Mesodermal cell (in vitro differentiated cells): ENCODE data around the gene B3GNT9.

Experiments used
- H3K27ac ChIP-seq: 2 replicates; pipeline ENCODE4 v1.7.0; 2013; ENCODE audit warnings: mild to moderate bottlenecking, low read depth, low read length, moderate library complexity; ENCODE audit not compliant: severe bottlenecking
- H3K36me3 ChIP-seq: 2 replicates; pipeline ENCODE4 v1.7.1; 2013; ENCODE audit warnings: mild to moderate bottlenecking, low read length, moderate library complexity; ENCODE audit not compliant: control insufficient read depth, insufficient read depth
- H3K4me1 ChIP-seq: one replicate; pipeline ENCODE4 v1.7.1; 2013; ENCODE audit warnings: mild to moderate bottlenecking, low read length; ENCODE audit not compliant: insufficient read depth, control insufficient read depth, poor library complexity, severe bottlenecking
- H3K4me3 ChIP-seq: 2 replicates; pipeline ENCODE4 v1.7.0; 2013; ENCODE audit warnings: low read length, control low read depth, mild to moderate bottlenecking; ENCODE audit not compliant: insufficient read depth, poor library complexity, severe bottlenecking; ENCODE audit errors: extremely low read depth
- H3K9me3 ChIP-seq: 2 replicates; pipeline ENCODE4 v1.7.1; 2013; ENCODE audit warnings: mild to moderate bottlenecking, low read length, moderate library complexity; ENCODE audit not compliant: control insufficient read depth
- WGBS, 2 experiments: methylation state at CpG; one replicate each; pipeline ENCODE4 v1.1.5; 2013; ENCODE audit warnings: missing lambda C conversion rate in 2 of 2; ENCODE audit not compliant: insufficient coverage in 2 of 2; 5-methylcytosine and 5-hydroxymethylcytosine counted together

Gene B3GNT9

GRCh38 chr16:67158637-67159600 lies 8.1 kb upstream of the B3GNT9 start:
- WGBS, 2 experiments: 3% methylated on average over 24 to 30 of the region's 34 CpGs
- H3K4me1 ChIP-seq: peaks cover 16% of the 10 kb centered on the region
- H3K36me3 ChIP-seq: no peaks in the 10 kb centered on the region
- H3K9me3 ChIP-seq: no peaks in the 10 kb centered on the region
- H3K4me3 ChIP-seq: peak overlapping the region; percentile 68
- no peak overlapping the region for H3K27ac ChIP-seq

DNA sequence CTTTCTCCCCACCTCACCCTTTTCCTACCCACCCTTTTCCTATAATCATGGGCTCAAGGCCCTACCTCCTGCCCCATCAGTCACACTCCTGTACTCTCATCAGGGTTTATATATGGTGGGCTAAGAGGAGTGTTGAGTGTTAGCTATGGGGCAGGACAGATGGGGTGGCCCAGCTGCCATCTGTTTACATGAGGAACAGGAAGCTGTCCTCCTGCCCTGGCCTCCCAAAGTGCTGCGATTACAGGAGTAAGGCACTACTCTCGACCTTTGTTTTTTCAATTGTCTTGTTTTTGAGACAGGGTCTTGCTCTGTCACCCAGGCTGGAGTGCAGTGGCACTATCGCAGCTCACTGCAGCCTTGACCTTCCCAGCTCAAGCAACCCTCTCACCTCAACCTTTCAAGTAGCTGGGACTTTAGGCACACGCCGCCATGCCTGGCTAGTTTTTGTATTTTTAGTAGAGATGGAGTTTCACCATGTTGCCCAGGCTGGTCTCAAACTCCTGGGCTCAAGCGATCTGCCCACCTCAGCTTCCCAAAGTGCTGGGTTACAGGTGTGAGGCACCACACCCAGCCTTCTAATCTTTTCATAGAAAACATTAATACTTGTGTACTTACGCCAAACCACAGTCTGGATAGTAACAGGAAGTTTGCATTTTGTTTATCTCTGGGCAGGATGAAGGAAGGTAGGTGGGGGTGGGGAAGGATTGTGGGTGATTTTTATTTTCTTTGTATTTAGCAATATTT lies 7.3 kb upstream of the B3GNT9 start:
- Histone ChIP-seq H3K36me3 (no peaks in the 10 kb centered on the region), H3K4me3 (no peak overlapping the region), H3K27ac (no peak overlapping the region), H3K9me3 (no peaks in the 10 kb centered on the region), H3K4me1 (peaks cover 11% of the 10 kb centered on the region)
- 52 to 71% methylated on average over 3 of the region's 7 CpGs for WGBS, 2 experiments

GRCh38 chr16:67157106-67157748 lies 6.4 kb upstream of the B3GNT9 start:
- no peak overlapping the region for H3K4me3 ChIP-seq
- H3K9me3 ChIP-seq: no peaks in the 10 kb centered on the region
- 49 to 64% methylated on average over 4 to 5 of the region's 7 CpGs for WGBS, 2 experiments
- H3K27ac ChIP-seq: no peak overlapping the region
- H3K4me1 ChIP-seq: peaks cover 11% of the 10 kb centered on the region
- no peaks in the 10 kb centered on the region for H3K36me3 ChIP-seq

DNA sequence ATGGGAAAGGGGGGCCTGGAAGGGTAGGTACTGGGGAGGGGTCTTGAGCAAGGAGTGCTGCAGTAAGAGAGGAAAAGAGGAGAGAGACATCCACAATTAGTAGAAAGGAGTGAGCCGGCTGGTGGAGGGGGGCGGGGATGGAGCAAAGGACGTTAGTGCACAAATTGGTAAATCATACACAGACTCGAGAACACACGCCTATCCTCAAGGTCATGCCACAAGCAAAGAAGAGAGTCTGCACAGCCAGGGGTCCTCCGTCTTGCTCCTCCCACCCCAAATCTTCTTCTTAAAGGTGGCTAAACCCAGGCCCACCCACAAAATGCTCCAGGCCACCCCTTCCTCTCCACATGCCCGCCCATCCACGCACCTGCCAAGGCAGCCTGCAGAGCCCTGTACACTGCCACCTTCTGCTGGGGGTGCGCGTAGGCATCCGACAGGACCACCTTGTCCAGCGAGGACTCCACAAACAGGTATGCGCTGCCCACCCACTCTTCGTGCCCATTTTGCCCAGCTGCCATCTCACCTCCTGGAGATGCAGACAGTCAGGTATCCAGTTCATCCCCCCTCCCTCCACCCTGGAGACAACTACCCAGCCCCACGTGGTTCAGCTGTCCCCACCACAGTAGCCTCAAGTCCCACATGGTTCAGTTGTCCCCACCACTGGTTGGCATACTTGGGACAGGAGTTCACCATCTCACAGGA lies 5.5 kb upstream of the B3GNT9 start:
- no peak overlapping the region for H3K4me3 ChIP-seq
- no peaks in the 10 kb centered on the region for H3K36me3 ChIP-seq
- no peaks in the 10 kb centered on the region for H3K9me3 ChIP-seq
- 52 to 57% methylated on average over 13 to 14 of the region's 15 CpGs for WGBS, 2 experiments
- peaks cover 10% of the 10 kb centered on the region for H3K4me1 ChIP-seq
- no peak overlapping the region for H3K27ac ChIP-seq

DNA sequence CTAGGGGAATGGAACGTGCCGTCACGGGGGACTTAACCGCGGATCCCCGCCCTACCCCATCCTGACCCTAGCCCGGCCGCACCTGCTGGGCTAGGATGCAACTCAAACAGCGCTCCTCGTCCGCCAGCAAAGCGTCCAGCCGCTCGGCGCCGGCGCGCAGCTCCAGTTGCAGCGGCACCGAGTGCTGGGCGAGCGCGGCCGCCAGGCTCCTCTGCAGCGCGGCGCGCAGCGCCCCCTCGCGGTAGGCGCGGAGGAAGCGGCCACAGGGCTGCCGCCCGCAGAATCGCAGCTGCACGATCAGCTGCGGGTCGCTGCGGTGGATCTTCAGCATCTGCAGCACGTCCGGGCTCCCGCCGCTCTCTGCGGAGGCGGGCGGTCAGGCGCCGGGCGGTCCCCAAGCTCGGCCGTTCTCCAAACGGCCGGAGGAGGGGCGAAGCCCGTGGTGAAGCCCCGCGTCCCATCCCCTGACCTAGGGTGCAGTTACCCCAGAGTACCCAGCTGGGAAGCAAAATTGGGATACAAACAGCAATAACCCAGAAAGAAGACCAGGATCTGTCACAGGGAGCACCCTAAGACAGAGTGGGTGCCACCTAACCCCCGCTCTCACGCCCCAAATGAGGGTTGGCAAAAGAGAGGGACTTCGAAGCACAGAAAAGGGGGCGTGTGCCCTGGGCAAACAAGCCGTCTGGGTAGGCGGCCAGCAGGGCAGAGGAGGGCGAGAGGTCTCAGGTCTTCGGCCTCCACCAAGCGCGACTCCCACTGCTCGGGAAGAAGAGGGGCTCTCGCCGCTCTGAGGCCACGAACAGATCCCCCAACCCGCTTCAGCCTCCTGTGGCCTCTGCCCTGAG lies 4.7 kb upstream of the B3GNT9 start:
- no peak overlapping the region for H3K27ac ChIP-seq
- peaks cover 5% of the 10 kb centered on the region for H3K4me1 ChIP-seq
- no peaks in the 10 kb centered on the region for H3K9me3 ChIP-seq
- no peaks in the 10 kb centered on the region for H3K36me3 ChIP-seq
- 5% methylated on average over 55 to 68 of the region's 74 CpGs for WGBS, 2 experiments
- no peak overlapping the region for H3K4me3 ChIP-seq

- Histone ChIP-seq H3K27ac (no peak overlapping the region), H3K4me3 (no peak overlapping the region), H3K4me1 (peaks cover 5% of the 10 kb centered on the region), H3K9me3 (no peaks in the 10 kb centered on the region), H3K36me3 (peaks cover 1% of the 10 kb centered on the region)
- 31 to 36% methylated on average over 46 to 53 of the region's 61 CpGs for WGBS, 2 experiments
Measured at GRCh38 chr16:67154578-67155294, 3.9 kb upstream of the B3GNT9 start.

DNA sequence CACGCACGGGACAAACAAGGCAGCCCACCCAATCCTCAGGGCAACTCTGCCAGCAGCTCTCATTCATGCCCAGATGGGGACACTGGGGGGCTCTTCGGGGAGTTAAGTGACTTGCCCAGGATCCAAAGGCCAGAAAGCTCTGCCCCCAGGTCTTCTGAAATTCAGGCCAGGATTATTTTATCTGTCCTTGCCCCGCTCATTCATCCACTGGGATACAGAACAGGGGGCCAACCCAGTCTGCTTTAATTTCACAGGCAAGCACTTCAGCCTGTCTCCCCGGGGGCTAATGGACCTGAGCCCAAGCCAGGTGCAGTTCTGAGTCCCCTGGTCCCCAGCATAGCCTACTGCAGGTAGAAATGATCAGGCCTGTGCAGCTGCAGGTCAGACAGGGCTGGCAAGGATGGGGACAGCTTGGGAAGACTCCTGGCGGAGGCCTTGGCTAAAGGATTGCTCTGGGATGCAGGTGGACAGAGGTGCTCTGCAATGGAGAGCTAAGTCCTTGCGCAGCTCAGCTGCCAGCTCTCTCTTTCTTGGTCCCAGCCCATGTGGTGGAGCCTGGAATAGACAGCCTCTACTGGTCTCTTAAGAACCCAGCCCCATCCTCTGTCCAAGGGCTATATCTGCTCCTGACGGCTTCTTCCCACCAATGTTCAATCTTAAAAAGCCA lies 766 bp upstream of the B3GNT9 start:
- WGBS, 2 experiments: 69 to 94% methylated on average over 5 of the region's 8 CpGs
- Histone ChIP-seq H3K4me3 (peak overlapping the region; percentile 56), H3K27ac (no peak overlapping the region)

GRCh38 chr16:67150047-67150832 lies 558 bp downstream of the B3GNT9 start:
- peak overlapping the region; percentile 53 for H3K27ac ChIP-seq

More for the DNA sequence above, 766 bp upstream of the B3GNT9 start:
- H3K36me3 ChIP-seq: peaks cover 32% of the 10 kb centered on the region
- no peaks in the 10 kb centered on the region for H3K4me1 ChIP-seq
- no peaks in the 10 kb centered on the region for H3K9me3 ChIP-seq

More at GRCh38 chr16:67150047-67150832, 558 bp downstream of the B3GNT9 start:
- H3K9me3 ChIP-seq: no peaks in the 10 kb centered on the region
- H3K4me3 ChIP-seq: peak overlapping the region; percentile 56
- peaks cover 45% of the 10 kb centered on the region for H3K36me3 ChIP-seq
- WGBS, 2 experiments: 19 to 21% methylated on average over 68 to 90 of the region's 94 CpGs
- H3K4me1 ChIP-seq: no peaks in the 10 kb centered on the region
